Ovary (tissue), 3 donors: ENCODE data around the gene HOXA6.

Experiments used
- CTCF ChIP-seq, 3 donors: fragments of 450-650 bp in 2 of 3; fragments of 200-600 bp in 1 of 3; IDR thresholded peaks; one replicate each; pipeline versions ENCODE4 v1.5.1 to v1.8.0; 2016 to 2022; ENCODE audit warnings: antibody characterized with exemption in 3 of 3, mild to moderate bottlenecking in 1 of 3
- EP300 ChIP-seq: sonication (generic); formaldehyde crosslinking; IDR thresholded peaks from one replicate; pipeline ENCODE4 v1.6.1; 2017; ENCODE audit warnings: antibody characterized with exemption
- donor health status: DM: no; HTN: no; CAD: no.

- no peak for TF ChIP-seq EP300
- TF ChIP-seq CTCF (IDR thresholded peaks at IDR 0.05) = no peak
Measured at GRCh38 chr7:27107391-27108381, 39.9 kb downstream of the HOXA6 start.
